Loucy (cell line): ENCODE measurements around the gene CFAP100.

Experiments
- CTCF ChIP-seq: fragments of 200-600 bp; sonication (generic); conservative IDR thresholded peaks from 2 replicates; pipeline ENCODE4 v1.5.1; 2014; ENCODE audit warnings: mild to moderate bottlenecking, antibody characterized with exemption, low read length
- EZH2phosphoT487 ChIP-seq: fragments of 200-600 bp; IDR thresholded peaks from 2 replicates; pipeline ENCODE4 v1.6.1; 2018; ENCODE audit warnings: antibody characterized with exemption, mild to moderate bottlenecking, moderate library complexity, borderline replicate concordance

- TF ChIP-seq CTCF, result no peak
- TF ChIP-seq EZH2phosphoT487, result no peak
Observed at GRCh38 chr3:126432361-126433104, 37.8 kb downstream of the CFAP100 start.
